COLO668 (cell line): ENCODE measurements around the gene NOX3.

ENCODE experiments used
- DNase-seq: peaks from one replicate; lab custom pipeline; 2025; ENCODE audit not compliant: unreplicated experiment; lab: John Stamatoyannopoulos, UW

Gene NOX3

GRCh38 chr6:155400654-155400965 is 55.0 kb downstream of the NOX3 start:
- no peak for DNase-seq

GRCh38 chr6:155399745-155400653 is 55.6 kb downstream of the NOX3 start:
- DNase-seq = no peak

GRCh38 chr6:155399062-155399744 is 56.4 kb downstream of the NOX3 start:
- no peak for DNase-seq

GRCh38 chr6:155398701-155399061 is 57.0 kb downstream of the NOX3 start:
- DNase-seq = no peak

GRCh38 chr6:155398221-155398620 is 57.4 kb downstream of the NOX3 start:
- DNase-seq = no peak

- no peak for DNase-seq
Measured at GRCh38 chr6:155397172-155397705, 58.4 kb downstream of the NOX3 start.

GRCh38 chr6:155396605-155397004 is 59.0 kb downstream of the NOX3 start:
- DNase-seq = no peak

- DNase-seq = no peak
Measured at GRCh38 chr6:155395339-155395738, 60.3 kb downstream of the NOX3 start.

- no peak for DNase-seq
Measured at GRCh38 chr6:155389130-155389529, 66.5 kb downstream of the NOX3 start.

- DNase-seq = no peak
Measured at GRCh38 chr6:155388591-155388990, 67.0 kb downstream of the NOX3 start.

- DNase-seq = no peak
Measured at GRCh38 chr6:155387481-155387880, 68.2 kb downstream of the NOX3 start.

GRCh38 chr6:155384321-155384952 is 71.2 kb downstream of the NOX3 start:
- DNase-seq = no peak

GRCh38 chr6:155383913-155384312 is 71.7 kb downstream of the NOX3 start:
- no peak for DNase-seq

GRCh38 chr6:155382338-155382685 is 73.3 kb downstream of the NOX3 start:
- DNase-seq = no peak

- no peak for DNase-seq
Measured at GRCh38 chr6:155381673-155382337, 73.8 kb downstream of the NOX3 start.

- DNase-seq = no peak
Measured at GRCh38 chr6:155380666-155381332, 74.8 kb downstream of the NOX3 start.

GRCh38 chr6:155378724-155379123 is 76.9 kb downstream of the NOX3 start:
- DNase-seq = no peak

- no peak for DNase-seq
Measured at GRCh38 chr6:155378276-155378675, 77.4 kb downstream of the NOX3 start.

- no peak for DNase-seq
Measured at GRCh38 chr6:155377061-155377460, 78.6 kb downstream of the NOX3 start.

GRCh38 chr6:155375801-155376200 is 79.8 kb downstream of the NOX3 start:
- DNase-seq = no peak

GRCh38 chr6:155374681-155375080 is 81.0 kb downstream of the NOX3 start:
- DNase-seq = no peak
